HEK293 (cell line): ENCODE results near the gene CRTC3.

Source experiments
- CTCF ChIA-PET: fragments of 350-600 bp; formaldehyde crosslinking; extraction: SDS; loops from one replicate; lab custom pipeline; 2021; ENCODE audit warnings: antibody characterized with exemption; lab: Yijun Ruan, JAX
- POLR2A ChIA-PET: fragments of 300-600 bp; formaldehyde crosslinking; extraction: SDS; loops from one replicate; lab custom pipeline; 2020; ENCODE audit warnings: antibody characterized with exemption, inconsistent platforms; lab: Yijun Ruan, JAX
- H3K27ac ChIP-seq: fragments of 200-500 bp; sonication (Bioruptor generic); 2 replicates; pipeline ENCODE4 v1.5.1; 2014; ENCODE audit warnings: low read depth, low read length, control low read depth, inconsistent platforms; ENCODE audit errors: extremely low read depth
- H3K36me3 ChIP-seq, 2 experiments: fragments of 200-500 bp in 1 of 2; sonication (Bioruptor generic) in 1 of 2; 1 replicate in 1 of 2; 2 replicates in 1 of 2; pipeline ENCODE4 v1.5.1; 2014 to 2017; ENCODE audit warnings: inconsistent platforms in 2 of 2, low read length in 2 of 2; ENCODE audit not compliant: control insufficient read depth in 2 of 2, insufficient read depth in 1 of 2
- H3K4me1 ChIP-seq: fragments of 200-500 bp; sonication (Bioruptor generic); 2 replicates; pipeline ENCODE4 v1.5.1; 2014; ENCODE audit warnings: mild to moderate bottlenecking, low read length, inconsistent platforms; ENCODE audit not compliant: control insufficient read depth, insufficient read depth
- H3K4me3 ChIP-seq: 2 replicates; pipeline ENCODE4 v1.5.1; 2011; ENCODE audit warnings: low read depth, mild to moderate bottlenecking, control low read depth, low read length, moderate library complexity
- H3K9me3 ChIP-seq: fragments of 200-500 bp; sonication (Bioruptor generic); 2 replicates; pipeline ENCODE4 v1.5.1; 2014; ENCODE audit warnings: low read depth, low read length, inconsistent platforms; ENCODE audit not compliant: control insufficient read depth, insufficient read depth
- FEZF1 ChIP-seq: fragments of 450-650 bp; formaldehyde crosslinking; IDR thresholded peaks from 2 replicates; pipeline ENCODE4 v1.5.1; 2016; ENCODE audit warnings: missing biosample characterization, missing genetic modification characterization
- INSM2 ChIP-seq: fragments of 450-650 bp; formaldehyde crosslinking; IDR thresholded peaks from 2 replicates; pipeline ENCODE4 v1.5.1; 2016; ENCODE audit warnings: missing biosample characterization, missing genetic modification characterization
- PATZ1 ChIP-seq: fragments of 450-650 bp; formaldehyde crosslinking; IDR thresholded peaks from 2 replicates; pipeline ENCODE4 v1.5.1; 2016; ENCODE audit warnings: missing biosample characterization, missing genetic modification characterization
- PRDM10 ChIP-seq: fragments of 450-650 bp; formaldehyde crosslinking; IDR thresholded peaks from 2 replicates; pipeline ENCODE4 v1.5.1; 2016; ENCODE audit warnings: missing biosample characterization, missing genetic modification characterization
- RBAK ChIP-seq: fragments of 450-650 bp; formaldehyde crosslinking; IDR thresholded peaks from 2 replicates; pipeline ENCODE4 v1.5.1; 2016; ENCODE audit warnings: missing biosample characterization, missing genetic modification characterization
- ZNF184 ChIP-seq: fragments of 450-650 bp; IDR thresholded peaks from 2 replicates; pipeline ENCODE4 v1.5.1; 2018; ENCODE audit warnings: missing biosample characterization, mild to moderate bottlenecking, missing genetic modification characterization
- ZNF266 ChIP-seq: fragments of 450-650 bp; formaldehyde crosslinking; IDR thresholded peaks from 2 replicates; pipeline ENCODE4 v1.5.1; 2016; ENCODE audit warnings: missing biosample characterization, missing genetic modification characterization, low read depth
- ZNF280D ChIP-seq: fragments of 450-650 bp; formaldehyde crosslinking; IDR thresholded peaks from 2 replicates; pipeline ENCODE4 v1.5.1; 2016; ENCODE audit warnings: missing biosample characterization, missing genetic modification characterization
- ZNF391 ChIP-seq: fragments of 450-650 bp; formaldehyde crosslinking; IDR thresholded peaks from 2 replicates; pipeline ENCODE4 v1.5.1; 2016; ENCODE audit warnings: low read depth, missing biosample characterization, missing genetic modification characterization, borderline replicate concordance
- ZNF48 ChIP-seq: fragments of 450-650 bp; formaldehyde crosslinking; IDR thresholded peaks from 2 replicates; pipeline ENCODE4 v1.5.1; 2016; ENCODE audit warnings: missing biosample characterization, missing genetic modification characterization
- ZNF514 ChIP-seq: fragments of 450-650 bp; formaldehyde crosslinking; IDR thresholded peaks from 2 replicates; pipeline ENCODE4 v1.5.1; 2016; ENCODE audit warnings: missing biosample characterization, missing genetic modification characterization
- ZNF521 ChIP-seq: fragments of 450-650 bp; formaldehyde crosslinking; IDR thresholded peaks from 2 replicates; pipeline ENCODE4 v1.5.1; 2017; ENCODE audit warnings: missing biosample characterization, mild to moderate bottlenecking, missing genetic modification characterization
- ZNF585B ChIP-seq: fragments of 450-650 bp; formaldehyde crosslinking; IDR thresholded peaks from 2 replicates; pipeline ENCODE4 v1.5.1; 2016; ENCODE audit warnings: missing biosample characterization, missing genetic modification characterization
- ZNF654 ChIP-seq: fragments of 450-650 bp; formaldehyde crosslinking; IDR thresholded peaks from 2 replicates; pipeline ENCODE4 v1.5.1; 2016; ENCODE audit warnings: low read depth, missing biosample characterization, missing genetic modification characterization
- ZNF76 ChIP-seq: fragments of 450-650 bp; formaldehyde crosslinking; IDR thresholded peaks from 2 replicates; pipeline ENCODE4; 2016; ENCODE audit warnings: low read depth, missing biosample characterization, missing genetic modification characterization, borderline replicate concordance

The CRTC3 gene

GRCh38 chr15:90680371-90680935 lies 150.7 kb downstream of the CRTC3 start:
- ChIA-PET CTCF (interaction anchor here (1.1 kb wide), 1 partner anchor 379 kb away, joined by 3 read pairs; no protein-coding TSS in a partner anchor), POLR2A (no interaction called here)
- no peaks in the 10 kb centered on the region; the same call in 1 of the 2 replicates for H3K9me3 ChIP-seq
- H3K4me1 ChIP-seq: no peaks in the 10 kb centered on the region
- H3K36me3 ChIP-seq: no peaks in the 10 kb centered on the region
- TF ChIP-seq ZNF521 (tag by site-specific recombination) (no peak), ZNF514 (tag by site-specific recombination) (no peak), PRDM10 (0 out of 2 replicates have a peak, but pooled peaks have one; percentile 17), ZNF48 (tag by site-specific recombination) (no peak), ZNF391 (tag by site-specific recombination) (no peak), ZNF654 (tag by site-specific recombination) (no peak), ZNF184 (tag by site-specific recombination) (peak; percentile 88), ZNF76 (no peak)
- H3K4me3 ChIP-seq: no peak overlapping the region
- no peak overlapping the region for H3K27ac ChIP-seq

- Histone ChIP-seq H3K9me3 (no peaks in the 10 kb centered on the region; the same call in 1 of the 2 replicates), H3K4me3 (no peak overlapping the region)
- TF ChIP-seq RBAK (tag by site-specific recombination) (no peak), PATZ1 (tag by site-specific recombination) (no peak)
- TF ChIP-seq, all 188 proteins: peak for 0
- H3K36me3 ChIP-seq: no peaks in the 10 kb centered on the region
- H3K27ac ChIP-seq: no peak overlapping the region
- POLR2A ChIA-PET: no interaction called here
- H3K4me1 ChIP-seq: no peaks in the 10 kb centered on the region
- CTCF ChIA-PET: interaction anchor here (1.1 kb wide), 1 partner anchor 380 kb away, joined by 3 read pairs; no protein-coding TSS in a partner anchor
These were observed 151.3 kb downstream of the CRTC3 start for GRCh38 chr15:90681056-90681455.

GRCh38 chr15:90681480-90681879 lies 151.8 kb downstream of the CRTC3 start:
- H3K9me3 ChIP-seq: no peaks in the 10 kb centered on the region
- no peak overlapping the region for H3K4me3 ChIP-seq
- TF ChIP-seq FEZF1 (tag by site-specific recombination) (no peak), ZNF280D (tag by site-specific recombination) (no peak), INSM2 (tag by site-specific recombination) (no peak), ZNF266 (no peak), ZNF585B (tag by site-specific recombination) (no peak)
- POLR2A ChIA-PET: interaction anchor here (0.9 kb wide), 1 partner anchor 36 kb away, joined by 4 read pairs; the partner anchor contains the start of gene BLM
- CTCF ChIA-PET: interaction anchor here (1.1 kb wide), 2 partner anchors 205 to 380 kb away, joined by 3 read pairs; no protein-coding TSS in a partner anchor
- H3K27ac ChIP-seq: no peak overlapping the region
- no peaks in the 10 kb centered on the region for H3K4me1 ChIP-seq
- H3K36me3 ChIP-seq: no peaks in the 10 kb centered on the region
